ENCODE measurements around the gene STK11IP.

- TF ChIP-seq CTCF (IDR thresholded peaks at IDR 0.05) (no peak), POLR2A (IDR thresholded peaks at IDR 0.05) (no peak)
Measured at GRCh38 chr2:219596954-219597551, 604 bp upstream of the STK11IP start.
